HT-29 (cell line): ENCODE measurements around the gene IFT74. TPM values are rescaled to one million over a fixed set of nuclear protein-coding genes. Genes with fewer than 3 reads are reported as not detected.
A peak's percentile ranks its signal among the peaks of the same experiment; 100 is the strongest.
"Not testable (repeated sequence)": the region's sequence is repeated elsewhere in the genome, so short reads cannot be mapped to it uniquely, and the experiment has no call there.

Experiments used
- DNase-seq: peaks from one replicate; pipeline ENCODE4 v3.0.0-alpha.2; 2015; ENCODE audit warnings: low spot score
- total RNA-seq: library from RNA; depleted of rRNA; stranded (reverse); fragments of >200 nt; shearing (Covaris generic); gene quantifications from 2 replicates; pipeline ENCODE4 v1.2.3, GENCODE V29; 2014; rRNA removed

Gene IFT74
- total RNA-seq, 1 experiment from 2014 or later = 4.0 TPM

DNA sequence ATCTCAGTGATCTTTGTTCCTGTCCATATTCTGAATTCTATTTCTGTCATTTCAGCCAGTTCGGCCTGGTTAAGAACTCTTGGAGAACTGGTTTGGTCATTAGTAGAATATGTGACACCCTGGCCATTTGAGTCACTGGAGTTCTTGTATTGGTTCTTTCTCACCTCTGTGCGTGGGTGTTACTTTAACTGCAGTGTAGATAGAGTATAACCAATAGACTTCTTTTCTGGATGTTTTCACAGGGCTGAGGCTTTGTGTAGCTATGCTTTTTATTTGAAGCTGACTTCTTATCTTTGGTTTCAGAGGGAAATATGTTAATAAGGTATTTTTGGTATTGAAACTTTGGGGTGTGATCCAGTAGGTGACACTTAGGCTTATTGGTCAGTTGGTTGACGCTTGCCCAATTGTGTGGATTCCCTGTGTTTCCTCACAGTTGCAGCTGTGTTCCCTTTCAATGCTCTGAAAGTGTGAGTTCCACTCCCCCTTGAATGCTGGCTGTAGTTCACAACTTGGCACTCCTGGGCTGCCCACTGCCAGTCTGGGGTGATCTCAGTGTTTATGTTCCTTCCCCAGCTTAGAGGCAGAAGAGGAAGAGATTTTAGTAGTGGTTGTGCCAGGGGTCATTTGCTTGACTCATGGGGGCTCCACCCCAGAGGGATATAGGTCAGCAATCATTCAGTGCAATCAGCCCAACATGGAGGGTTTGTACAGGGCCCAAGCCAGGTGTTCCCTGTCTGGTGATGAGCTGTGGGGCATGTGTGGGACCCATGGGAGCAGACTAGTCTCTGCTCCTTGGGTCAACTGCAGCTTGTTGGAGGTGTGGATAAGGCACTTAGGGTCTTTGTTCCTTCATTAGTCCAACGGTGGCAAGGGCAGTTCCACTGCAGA is 117.9 kb downstream of the IFT74 start:
- no peak for DNase-seq

DNA sequence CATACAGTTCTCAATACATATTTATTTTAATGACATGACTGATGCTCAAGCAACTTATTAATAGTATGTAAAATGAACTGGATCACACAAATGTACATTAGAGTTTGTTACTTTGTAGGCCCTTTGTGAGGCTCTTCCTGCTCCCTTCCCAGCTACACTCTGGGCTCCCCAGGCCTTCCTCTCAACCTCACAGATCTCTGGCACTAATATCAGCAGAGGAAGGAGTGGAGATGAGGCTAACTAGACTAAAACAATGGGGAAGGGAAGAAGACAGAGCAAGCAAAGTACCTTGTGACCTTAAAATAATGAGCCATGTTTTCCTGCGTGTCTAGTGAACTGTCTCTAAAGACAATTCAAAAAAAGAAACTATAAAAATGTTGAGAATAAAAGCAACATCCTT is 122.5 kb downstream of the IFT74 start:
- peak; percentile 37 for DNase-seq

DNA sequence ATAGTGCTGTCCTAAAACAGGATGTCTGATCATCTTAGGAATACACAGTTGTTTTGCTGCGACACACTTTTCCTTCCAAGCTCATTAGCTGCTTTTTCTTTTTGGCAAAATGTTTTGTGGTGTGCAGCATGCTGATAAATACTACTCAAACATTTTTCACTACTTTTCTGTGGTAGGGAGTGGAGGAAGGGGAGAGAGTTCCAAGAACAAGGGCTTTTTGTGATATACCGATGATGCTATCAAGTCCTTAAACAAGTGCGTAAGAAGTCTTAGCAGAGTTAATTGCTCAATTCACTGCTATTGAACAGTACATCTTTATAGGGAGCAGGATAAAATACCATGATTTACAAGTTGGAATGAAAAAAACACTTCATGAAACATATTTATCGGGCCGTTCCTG is 129.2 kb downstream of the IFT74 start:
- DNase-seq = no peak

GRCh38 chr9:27086818-27087680 is 130.8 kb downstream of the IFT74 start:
- DNase-seq = peak; percentile 55

- DNase-seq = no peak
These were observed 132.8 kb downstream of the IFT74 start for GRCh38 chr9:27088981-27089380.

- no peak for DNase-seq
These were observed 133.5 kb downstream of the IFT74 start for GRCh38 chr9:27089706-27090105.

- no peak for DNase-seq
These were observed 134.0 kb downstream of the IFT74 start for GRCh38 chr9:27090231-27090630.

- no peak for DNase-seq
These were observed 134.5 kb downstream of the IFT74 start for GRCh38 chr9:27090711-27091110.

GRCh38 chr9:27092496-27092895 is 136.3 kb downstream of the IFT74 start:
- not testable (repeated sequence) for DNase-seq

- DNase-seq = not testable (repeated sequence)
These were observed 137.3 kb downstream of the IFT74 start for GRCh38 chr9:27093384-27094067.

- peak; percentile 39 for DNase-seq
These were observed 138.6 kb downstream of the IFT74 start for GRCh38 chr9:27094640-27095298.

DNA sequence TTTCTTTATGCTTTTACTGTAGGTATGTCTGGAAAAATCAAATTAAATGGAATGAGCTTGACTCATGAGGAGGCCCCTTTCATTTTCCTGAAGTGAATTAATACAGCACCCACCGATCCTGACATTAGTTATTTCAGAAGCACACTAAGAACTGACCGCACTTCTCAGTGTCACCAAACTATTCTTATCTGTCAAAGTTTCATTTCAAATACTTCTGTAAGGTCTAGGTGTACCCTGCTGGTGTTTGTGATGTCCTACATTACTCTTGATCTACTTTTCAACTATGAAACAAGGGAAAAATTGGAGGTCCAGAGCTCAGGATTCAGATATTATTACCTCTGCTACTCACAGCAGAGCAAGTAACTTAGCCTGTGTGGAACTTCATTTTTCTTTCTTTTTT is 151.0 kb downstream of the IFT74 start:
- no peak for DNase-seq

GRCh38 chr9:27108981-27109541 is 152.8 kb downstream of the IFT74 start, which contains the start of gene TEK:
Gene TEK (plus strand): TSS chr9:27109225. CDS start chr9:27109591, 366 bp downstream.
- DNase-seq = no peak

DNA sequence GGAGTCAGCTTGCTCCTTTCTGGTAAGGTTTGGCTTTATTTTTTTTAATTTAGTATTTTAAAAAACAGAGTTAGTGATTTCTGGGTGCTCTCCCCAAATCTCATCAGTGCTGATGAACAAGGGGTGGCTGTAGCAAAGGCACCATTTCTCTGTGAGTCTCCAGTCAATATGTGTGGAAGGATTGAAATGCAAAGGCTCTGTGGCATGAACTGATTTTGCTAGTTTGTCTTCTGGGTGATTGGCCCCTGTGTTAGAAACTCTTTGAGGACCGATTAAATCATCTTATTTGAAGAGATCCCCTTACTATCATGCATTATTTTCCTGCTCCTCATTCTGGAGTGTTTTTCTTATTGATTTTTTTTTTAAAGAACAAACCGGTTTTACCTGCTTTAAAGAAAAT is 153.4 kb downstream of the IFT74 start:
- DNase-seq = peak; percentile 42

DNA sequence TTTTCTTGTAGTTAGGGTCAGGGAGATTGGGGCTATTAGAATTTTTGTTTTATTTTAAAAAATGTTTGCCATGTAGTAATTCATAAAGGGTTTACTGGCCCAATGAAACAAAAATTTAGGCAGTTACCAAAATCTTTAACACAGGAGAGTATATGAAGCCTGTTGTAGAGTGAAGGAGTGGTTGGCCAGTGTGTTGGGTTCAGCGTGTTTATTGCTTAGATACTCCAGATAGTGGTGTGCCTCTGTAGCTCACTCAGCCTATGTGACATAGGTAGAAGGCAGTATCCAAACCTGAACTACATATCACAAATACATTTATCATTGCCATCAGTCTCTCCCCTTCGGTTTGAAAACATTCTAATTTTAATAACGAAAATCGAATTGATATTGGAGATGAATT is 154.0 kb downstream of the IFT74 start:
- DNase-seq = no peak

- no peak for DNase-seq
These were observed 156.0 kb downstream of the IFT74 start for GRCh38 chr9:27112235-27112634.

Other genes starting within 250 kb of the IFT74 start
- gene CAAP1, start 63.6 kb upstream of the IFT74 start, total RNA-seq = 19.9 and 28.2 TPM in 2 replicates
- gene PLAA, start 9.2 kb upstream of the IFT74 start, total RNA-seq = 25.7 and 28.4 TPM in 2 replicates
- 0.08 TPM in 1 of 2 replicates, not detected in the other for gene LRRC19, start 49.3 kb downstream of the IFT74 start, total RNA-seq
- 0.15 and 0.23 TPM in 2 replicates for gene TEK, start 152.8 kb downstream of the IFT74 start, total RNA-seq